ENCODE results near the gene MTA1.

MTA1 gene

GRCh38 chr14:105494606-105494929 lies 74.9 kb downstream of the MTA1 start:
- Histone ChIP-seq H3K4me3 (ENCODE audit: low read length in 2 of 2) (no peak overlapping the region), H3K9ac (ENCODE audit: low read depth in 1 of 2, low read length in 2 of 2) (no peak overlapping the region), H3K27me3 (ENCODE audit: control insufficient read depth in 2 of 2, insufficient read depth in 2 of 2, low read length in 2 of 2) (no peaks in the 10 kb centered on the region), H3K9me3 (ENCODE audit: control insufficient read depth in 2 of 2, low read length in 2 of 2) (no peaks in the 10 kb centered on the region), H3K36me3 (ENCODE audit: control insufficient read depth in 2 of 2, insufficient read depth in 2 of 2, low read length in 2 of 2) (no peaks in the 10 kb centered on the region), H3K27ac (ENCODE audit: low read depth in 2 of 2, low read length in 2 of 2) (no peak overlapping the region), H3K4me1 (ENCODE audit: control insufficient read depth in 2 of 2, insufficient read depth in 2 of 2, low read length in 2 of 2) (peaks cover 2 to 5% of the 10 kb centered on the region in 2 donors)

- no peaks in the 10 kb centered on the region for H3K36me3 ChIP-seq (ENCODE audit: control insufficient read depth in 2 of 2, insufficient read depth in 2 of 2, low read length in 2 of 2)
- no peak overlapping the region for H3K27ac ChIP-seq (ENCODE audit: low read depth in 2 of 2, low read length in 2 of 2)
Measured at GRCh38 chr14:105495101-105495989, 75.7 kb downstream of the MTA1 start.

GRCh38 chr14:105495990-105496830 lies 76.6 kb downstream of the MTA1 start:
- no peak overlapping the region for H3K4me3 ChIP-seq (ENCODE audit: low read length in 2 of 2)
- peaks cover 0 to 5% of the 10 kb centered on the region in 2 donors for H3K4me1 ChIP-seq (ENCODE audit: control insufficient read depth in 2 of 2, insufficient read depth in 2 of 2, low read length in 2 of 2)
- no peaks in the 10 kb centered on the region for H3K9me3 ChIP-seq (ENCODE audit: control insufficient read depth in 2 of 2, low read length in 2 of 2)
- H3K36me3 ChIP-seq (ENCODE audit: control insufficient read depth in 2 of 2, insufficient read depth in 2 of 2, low read length in 2 of 2), result no peaks in the 10 kb centered on the region
- no peak overlapping the region for H3K27ac ChIP-seq (ENCODE audit: low read depth in 2 of 2, low read length in 2 of 2)
- no peak overlapping the region for H3K9ac ChIP-seq (ENCODE audit: low read depth in 1 of 2, low read length in 2 of 2)
- H3K27me3 ChIP-seq (ENCODE audit: control insufficient read depth in 2 of 2, insufficient read depth in 2 of 2, low read length in 2 of 2), result no peaks in the 10 kb centered on the region

More at GRCh38 chr14:105495101-105495989, 75.7 kb downstream of the MTA1 start:
- Histone ChIP-seq H3K4me3 (ENCODE audit: low read length in 2 of 2) (no peak overlapping the region), H3K9ac (ENCODE audit: low read depth in 1 of 2, low read length in 2 of 2) (no peak overlapping the region), H3K27me3 (ENCODE audit: control insufficient read depth in 2 of 2, insufficient read depth in 2 of 2, low read length in 2 of 2) (no peaks in the 10 kb centered on the region), H3K4me1 (ENCODE audit: control insufficient read depth in 2 of 2, insufficient read depth in 2 of 2, low read length in 2 of 2) (peaks cover 0 to 5% of the 10 kb centered on the region in 2 donors), H3K9me3 (ENCODE audit: control insufficient read depth in 2 of 2, low read length in 2 of 2) (no peaks in the 10 kb centered on the region)

- H3K4me3 ChIP-seq (ENCODE audit: low read length in 2 of 2), result no peak overlapping the region
- H3K4me1 ChIP-seq (ENCODE audit: control insufficient read depth in 2 of 2, insufficient read depth in 2 of 2, low read length in 2 of 2), result peaks cover 0 to under 1% of the 10 kb centered on the region in 2 donors
- H3K36me3 ChIP-seq (ENCODE audit: control insufficient read depth in 2 of 2, insufficient read depth in 2 of 2, low read length in 2 of 2), result no peaks in the 10 kb centered on the region
- no peak overlapping the region for H3K9ac ChIP-seq (ENCODE audit: low read depth in 1 of 2, low read length in 2 of 2)
- H3K9me3 ChIP-seq (ENCODE audit: control insufficient read depth in 2 of 2, low read length in 2 of 2), result no peaks in the 10 kb centered on the region
- no peaks in the 10 kb centered on the region for H3K27me3 ChIP-seq (ENCODE audit: control insufficient read depth in 2 of 2, insufficient read depth in 2 of 2, low read length in 2 of 2)
- H3K27ac ChIP-seq (ENCODE audit: low read depth in 2 of 2, low read length in 2 of 2), result no peak overlapping the region
Measured at GRCh38 chr14:105496831-105497591, 77.4 kb downstream of the MTA1 start.

- no peak overlapping the region for H3K27ac ChIP-seq (ENCODE audit: low read depth in 2 of 2, low read length in 2 of 2)
- no peaks in the 10 kb centered on the region for H3K27me3 ChIP-seq (ENCODE audit: control insufficient read depth in 2 of 2, insufficient read depth in 2 of 2, low read length in 2 of 2)
- no peaks in the 10 kb centered on the region for H3K4me1 ChIP-seq (ENCODE audit: control insufficient read depth in 2 of 2, insufficient read depth in 2 of 2, low read length in 2 of 2)
- H3K36me3 ChIP-seq (ENCODE audit: control insufficient read depth in 2 of 2, insufficient read depth in 2 of 2, low read length in 2 of 2), result no peaks in the 10 kb centered on the region
- no peak overlapping the region for H3K9ac ChIP-seq (ENCODE audit: low read depth in 1 of 2, low read length in 2 of 2)
- no peak overlapping the region for H3K4me3 ChIP-seq (ENCODE audit: low read length in 2 of 2)
- H3K9me3 ChIP-seq (ENCODE audit: control insufficient read depth in 2 of 2, low read length in 2 of 2), result no peaks in the 10 kb centered on the region
Measured at GRCh38 chr14:105497671-105498429, 78.2 kb downstream of the MTA1 start.

- Histone ChIP-seq H3K36me3 (ENCODE audit: control insufficient read depth in 2 of 2, insufficient read depth in 2 of 2, low read length in 2 of 2) (no peaks in the 10 kb centered on the region), H3K9me3 (ENCODE audit: control insufficient read depth in 2 of 2, low read length in 2 of 2) (no peaks in the 10 kb centered on the region), H3K4me1 (ENCODE audit: control insufficient read depth in 2 of 2, insufficient read depth in 2 of 2, low read length in 2 of 2) (no peaks in the 10 kb centered on the region), H3K4me3 (ENCODE audit: low read length in 2 of 2) (no peak overlapping the region), H3K9ac (ENCODE audit: low read depth in 1 of 2, low read length in 2 of 2) (no peak overlapping the region), H3K27ac (ENCODE audit: low read depth in 2 of 2, low read length in 2 of 2) (no peak overlapping the region), H3K27me3 (ENCODE audit: control insufficient read depth in 2 of 2, insufficient read depth in 2 of 2, low read length in 2 of 2) (no peaks in the 10 kb centered on the region)
Measured at GRCh38 chr14:105498430-105499255, 79.0 kb downstream of the MTA1 start.

GRCh38 chr14:105499256-105500035 lies 79.8 kb downstream of the MTA1 start:
- Histone ChIP-seq H3K27ac (ENCODE audit: low read depth in 2 of 2, low read length in 2 of 2) (no peak overlapping the region), H3K27me3 (ENCODE audit: control insufficient read depth in 2 of 2, insufficient read depth in 2 of 2, low read length in 2 of 2) (no peaks in the 10 kb centered on the region), H3K36me3 (ENCODE audit: control insufficient read depth in 2 of 2, insufficient read depth in 2 of 2, low read length in 2 of 2) (no peaks in the 10 kb centered on the region), H3K4me1 (ENCODE audit: control insufficient read depth in 2 of 2, insufficient read depth in 2 of 2, low read length in 2 of 2) (no peaks in the 10 kb centered on the region), H3K9ac (ENCODE audit: low read depth in 1 of 2, low read length in 2 of 2) (no peak overlapping the region), H3K9me3 (ENCODE audit: control insufficient read depth in 2 of 2, low read length in 2 of 2) (no peaks in the 10 kb centered on the region), H3K4me3 (ENCODE audit: low read length in 2 of 2) (no peak overlapping the region)

GRCh38 chr14:105500036-105500725 lies 80.6 kb downstream of the MTA1 start:
- Histone ChIP-seq H3K4me3 (ENCODE audit: low read length in 2 of 2) (no peak overlapping the region), H3K9ac (ENCODE audit: low read depth in 1 of 2, low read length in 2 of 2) (no peak overlapping the region), H3K27me3 (ENCODE audit: control insufficient read depth in 2 of 2, insufficient read depth in 2 of 2, low read length in 2 of 2) (no peaks in the 10 kb centered on the region), H3K9me3 (ENCODE audit: control insufficient read depth in 2 of 2, low read length in 2 of 2) (no peaks in the 10 kb centered on the region), H3K4me1 (ENCODE audit: control insufficient read depth in 2 of 2, insufficient read depth in 2 of 2, low read length in 2 of 2) (no peaks in the 10 kb centered on the region), H3K27ac (ENCODE audit: low read depth in 2 of 2, low read length in 2 of 2) (no peak overlapping the region), H3K36me3 (ENCODE audit: control insufficient read depth in 2 of 2, insufficient read depth in 2 of 2, low read length in 2 of 2) (no peaks in the 10 kb centered on the region)

Data from mucosa of rectum (tissue), 2 donors.